GM18868 (cell line): Measurements from ENCODE around the gene COPE.
"Not testable (repeated sequence)": the region's sequence is repeated elsewhere in the genome, so short reads cannot be mapped to it uniquely, and the experiment has no call there.

ENCODE experiments used
- ATAC-seq: cut with Tn5 transposase; IDR thresholded peaks from one replicate; pipeline ENCODE4 v1.9.1; 2021; ENCODE audit warnings: mild to moderate bottlenecking, moderate library complexity; ENCODE audit not compliant: unreplicated experiment

COPE gene

DNA sequence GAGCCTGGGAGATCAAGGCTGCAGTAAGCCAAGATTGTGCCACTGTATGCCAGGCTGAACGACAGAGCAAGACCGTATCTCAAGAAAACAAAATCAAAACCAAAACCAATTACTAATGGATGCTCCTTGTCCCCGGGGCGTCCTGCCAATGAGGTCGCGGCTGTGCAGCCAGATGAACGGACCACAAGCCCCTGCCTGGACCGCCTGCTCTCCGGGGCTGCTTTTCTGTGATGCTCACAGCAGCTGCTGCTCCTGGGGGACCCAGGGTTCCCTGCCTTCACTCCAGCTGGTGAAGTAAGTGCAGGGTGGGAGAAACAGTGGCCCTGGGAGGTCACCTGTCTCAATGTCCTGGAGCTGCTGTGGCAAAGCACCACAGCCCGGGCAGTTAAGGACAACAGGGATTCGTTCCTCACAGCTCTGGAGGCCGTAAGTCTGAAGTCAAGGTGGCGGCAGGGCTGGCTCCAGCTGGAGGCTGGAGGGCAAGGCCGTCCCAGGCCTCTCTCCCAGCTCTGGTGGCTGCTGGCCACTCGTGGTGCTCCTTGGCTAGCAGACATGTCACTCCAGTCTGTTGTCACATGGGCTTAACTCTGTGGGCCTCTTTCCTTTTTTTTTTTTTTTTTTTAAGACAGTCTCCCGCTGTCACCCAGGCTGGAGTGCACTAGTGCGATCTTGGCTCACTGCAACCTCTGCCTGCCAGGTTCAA is 10.1 kb downstream of the COPE start:
- no peak for ATAC-seq

DNA sequence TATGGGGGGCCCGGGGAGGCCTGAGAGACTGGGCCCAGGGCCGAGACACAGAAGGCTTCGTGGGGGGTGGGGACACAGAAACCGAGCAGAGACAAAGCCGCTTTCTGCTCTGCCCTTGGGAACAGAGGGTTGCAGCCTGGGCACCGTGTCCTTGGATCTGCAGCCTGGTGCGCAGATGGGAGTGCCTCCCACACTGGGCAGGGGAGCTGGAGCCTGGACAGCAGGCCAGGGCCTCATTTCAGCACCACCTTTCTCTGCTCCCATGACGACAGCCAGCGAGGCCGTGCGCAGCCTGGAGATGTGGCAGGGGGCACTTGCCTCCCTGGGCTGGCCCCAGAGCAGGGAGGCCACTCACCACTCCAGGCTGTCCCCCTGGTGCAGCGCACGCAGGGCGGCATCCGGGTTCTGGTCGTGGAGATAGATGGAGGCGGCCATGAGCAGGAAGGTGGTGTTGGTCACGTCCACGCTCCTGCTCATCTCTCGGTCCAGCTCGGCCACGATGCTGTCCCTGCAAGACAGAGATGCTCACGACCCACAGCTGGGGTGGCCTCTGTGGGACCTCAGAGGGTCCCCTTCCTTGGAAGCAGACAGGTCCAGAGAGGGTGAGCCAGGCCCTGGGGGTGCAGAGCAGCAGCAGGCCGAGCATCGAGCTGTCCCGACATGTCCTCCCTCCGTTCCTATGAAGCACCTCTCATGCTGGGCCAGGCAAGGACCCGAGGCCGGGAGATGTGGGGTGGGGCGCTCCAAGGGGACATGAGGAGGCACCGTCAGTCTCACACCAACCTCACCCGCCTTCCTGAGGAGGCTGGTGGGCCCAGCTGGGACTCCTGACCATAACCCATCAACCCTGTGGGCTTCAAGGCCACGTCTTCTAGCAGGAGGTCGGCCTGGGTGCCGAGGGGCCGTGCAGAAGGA is 12.3 kb downstream of the COPE start:
- no peak for ATAC-seq

DNA sequence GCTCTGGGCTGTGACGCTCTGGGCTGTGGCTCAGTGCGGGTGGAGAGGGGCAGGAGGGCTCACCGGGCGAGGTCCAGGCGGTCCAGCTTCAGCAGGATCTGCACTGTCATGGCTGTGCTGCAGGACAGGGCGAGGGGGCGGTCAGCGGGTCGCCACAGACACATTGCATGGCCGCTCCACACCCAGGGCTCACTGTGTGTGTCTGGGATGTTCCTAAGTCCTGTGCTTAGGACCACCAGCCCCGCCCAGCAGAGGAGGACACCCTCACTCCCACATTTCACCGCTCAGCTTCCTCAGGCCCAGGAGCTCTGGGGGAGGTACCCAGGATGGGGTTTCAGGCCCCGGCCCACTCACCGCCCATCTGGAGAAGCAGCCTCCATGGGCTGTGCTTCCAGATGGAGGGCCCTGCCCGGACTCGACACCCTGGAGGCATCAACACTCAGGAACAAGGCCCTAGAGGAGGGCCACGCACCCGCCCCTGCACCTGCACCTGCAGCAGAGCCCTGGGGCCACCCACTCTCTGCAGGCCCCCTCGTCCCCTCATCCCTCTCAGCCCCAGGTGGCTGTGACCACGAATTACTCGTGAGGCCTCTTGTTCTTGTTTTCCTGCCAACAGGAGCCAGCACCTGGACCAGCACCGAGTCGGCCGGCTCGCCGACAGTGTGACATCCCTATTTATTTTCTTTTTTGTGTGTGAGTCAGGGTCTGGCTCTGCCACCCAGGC is 13.5 kb downstream of the COPE start:
- no peak for ATAC-seq

DNA sequence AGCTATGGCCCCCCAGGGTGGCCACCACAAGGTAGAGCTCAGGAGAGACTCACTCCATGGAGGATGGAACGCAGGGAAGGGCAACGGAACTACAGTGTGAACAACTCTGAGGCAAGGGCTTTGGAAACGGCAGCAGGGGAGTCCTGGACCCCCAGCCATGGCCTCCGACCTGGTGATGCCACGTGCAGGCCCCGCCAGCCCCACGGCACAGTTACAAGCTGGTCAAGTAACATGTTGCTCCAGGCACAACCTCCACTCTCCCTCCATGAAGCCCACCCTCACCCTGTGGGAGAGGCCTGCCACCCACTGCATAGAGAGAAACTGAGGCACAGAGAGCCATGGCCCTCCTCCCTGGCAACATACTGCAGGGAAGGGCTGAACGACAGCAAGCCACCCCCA is 14.1 kb downstream of the COPE start:
- no peak for ATAC-seq

DNA sequence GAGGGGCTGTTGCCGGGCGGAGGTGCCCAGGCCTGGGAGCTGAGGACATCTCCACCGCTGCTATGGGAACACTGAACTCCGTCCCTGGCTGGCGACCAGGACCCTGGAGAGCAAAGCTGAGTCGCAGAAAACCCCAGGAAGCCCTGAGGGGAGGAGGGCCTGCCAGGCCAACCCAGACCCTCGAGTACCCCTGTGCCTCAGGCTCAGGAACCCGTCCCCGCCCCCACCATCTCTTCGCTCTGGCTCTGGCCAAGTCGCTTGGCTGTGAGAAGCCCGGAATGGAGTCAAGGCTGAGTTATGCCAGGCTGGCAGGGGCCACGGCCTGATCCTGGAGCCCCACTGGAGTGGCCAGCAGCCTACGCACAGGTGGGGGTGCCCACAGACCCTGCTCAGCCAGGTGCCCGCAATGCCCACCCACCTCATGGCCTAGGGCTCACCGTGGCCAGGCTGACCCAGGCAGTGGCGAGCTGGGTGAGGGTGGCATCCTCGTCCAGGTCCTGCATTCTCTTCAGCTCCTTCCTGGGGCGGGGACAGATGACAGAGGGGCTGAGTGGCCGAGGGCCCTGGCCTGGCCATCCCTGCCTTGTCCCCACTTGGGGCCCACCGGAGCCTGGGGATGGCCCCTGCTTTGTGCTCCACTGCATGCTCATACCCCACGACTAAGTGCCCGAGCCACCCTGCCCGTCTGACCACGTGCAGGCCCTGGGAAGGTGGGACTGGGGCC is 14.7 kb downstream of the COPE start:
- no peak for ATAC-seq

DNA sequence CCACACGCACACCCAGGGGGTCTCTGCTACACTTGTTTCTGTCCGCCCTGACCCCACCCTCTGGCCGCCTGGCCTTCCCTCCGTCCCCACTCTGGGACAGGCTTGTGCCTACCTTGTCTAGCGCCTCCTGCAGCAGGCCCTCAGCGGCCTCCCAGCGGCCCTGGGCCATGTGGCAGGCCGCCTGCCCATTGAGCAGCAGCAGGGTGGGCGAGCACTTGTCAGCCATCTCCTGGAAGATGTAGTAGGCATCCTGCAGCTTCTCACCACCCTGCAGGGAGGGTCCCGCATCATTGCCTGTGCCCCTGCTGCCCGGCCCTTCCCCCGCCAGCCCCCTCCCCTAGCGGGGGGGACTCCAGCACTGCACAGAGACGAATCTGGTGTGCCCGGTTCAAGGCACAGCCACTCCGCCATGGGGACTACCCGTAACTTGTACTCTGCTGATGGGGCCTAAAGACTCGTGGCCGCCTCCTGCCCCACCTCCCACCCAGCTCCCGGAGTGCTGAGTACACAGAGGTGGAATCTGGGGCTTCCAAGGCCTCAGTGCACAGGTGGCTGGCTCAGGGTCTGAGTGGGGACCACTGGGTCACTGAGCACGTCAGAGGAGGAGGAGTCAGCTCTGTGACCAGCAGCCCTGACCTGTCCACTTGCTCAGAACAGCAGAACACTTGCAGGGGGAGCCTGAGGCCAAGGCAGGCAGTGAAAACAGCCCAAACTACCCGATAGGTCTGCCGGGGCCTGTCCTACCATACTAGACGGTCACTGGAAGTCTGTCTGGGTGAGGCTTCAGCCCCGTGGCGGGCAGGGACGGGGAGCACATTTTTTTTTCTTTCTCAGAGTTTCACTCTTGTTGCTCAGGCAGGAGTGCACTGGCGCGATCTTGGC is 15.8 kb downstream of the COPE start:
- ATAC-seq, result no peak

DNA sequence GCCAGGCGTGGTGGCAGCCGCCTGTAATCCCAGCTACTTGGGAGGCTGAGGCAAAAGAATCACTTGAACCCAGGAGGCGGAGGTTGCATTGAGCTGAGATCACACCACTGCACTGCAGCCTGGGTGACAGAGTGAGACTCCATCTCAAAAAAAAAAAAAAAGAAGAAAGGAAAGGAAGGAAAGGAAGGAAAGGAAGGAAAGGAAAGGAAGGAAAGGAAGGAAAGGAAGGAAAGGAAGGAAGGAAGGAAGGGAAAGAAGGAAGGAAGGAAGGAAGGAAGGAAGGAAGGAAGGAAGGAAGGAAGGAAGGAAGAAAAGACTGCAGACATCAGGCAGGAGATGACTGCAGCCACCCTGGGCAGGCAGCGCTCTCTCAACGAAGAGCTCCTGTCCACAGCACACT is 16.7 kb downstream of the COPE start:
- ATAC-seq, result not testable (repeated sequence)

DNA sequence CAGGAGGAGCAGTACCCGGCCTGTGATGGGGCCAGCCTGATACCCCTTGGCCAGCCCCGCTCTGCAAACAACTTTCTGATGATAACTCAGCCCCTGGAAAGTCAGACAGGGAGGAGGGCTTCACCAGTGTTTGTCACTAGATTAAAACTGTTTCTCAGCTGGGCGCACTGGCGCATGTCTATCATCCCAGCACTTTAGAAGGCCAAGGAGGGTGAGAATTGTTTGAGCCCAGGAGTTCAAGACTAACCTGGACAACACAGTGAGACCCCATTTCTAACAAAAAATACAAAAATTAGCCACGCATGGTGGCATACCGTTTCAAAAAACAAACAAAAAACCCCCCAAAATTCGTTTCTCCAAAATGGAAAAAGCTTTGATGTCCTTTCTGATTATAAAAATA is 17.7 kb downstream of the COPE start:
- no peak for ATAC-seq

DNA sequence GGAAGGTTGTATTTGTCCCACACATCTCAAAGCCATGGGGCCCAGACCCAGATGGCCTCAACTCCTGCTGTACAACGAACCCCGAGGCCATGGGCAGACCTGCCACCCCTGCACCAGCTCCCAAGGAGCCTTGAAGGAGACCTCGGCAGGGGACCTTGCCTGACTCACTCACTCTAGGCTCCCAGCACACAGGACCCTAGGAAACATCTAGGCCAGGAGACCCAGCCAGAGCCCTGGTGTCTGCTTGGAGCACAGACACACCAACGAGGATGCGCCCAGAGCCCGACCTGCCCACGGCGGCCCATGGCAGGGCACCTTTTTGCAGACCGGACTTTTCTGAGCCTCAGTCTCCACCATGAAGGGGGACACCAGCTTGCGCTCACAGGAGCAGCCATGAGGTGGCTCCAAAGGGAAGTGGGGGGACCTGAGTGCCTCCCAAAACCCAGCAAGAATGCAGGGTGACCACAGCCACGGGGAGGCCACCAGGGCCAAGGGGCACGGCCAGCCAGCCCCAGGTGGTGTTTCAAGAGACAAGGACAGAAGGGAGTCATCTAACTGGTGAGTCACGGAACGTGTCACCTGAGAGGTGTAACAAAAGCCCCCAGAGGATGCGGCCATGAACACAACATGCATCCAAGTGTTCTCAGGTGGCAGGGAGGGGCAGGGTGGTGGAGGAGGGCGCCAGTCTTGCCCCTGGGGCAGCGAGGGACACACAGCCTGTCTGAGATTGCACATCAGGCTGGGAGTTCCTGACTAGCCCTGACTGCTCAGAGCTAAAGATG is 18.3 kb downstream of the COPE start:
- no peak for ATAC-seq

DNA sequence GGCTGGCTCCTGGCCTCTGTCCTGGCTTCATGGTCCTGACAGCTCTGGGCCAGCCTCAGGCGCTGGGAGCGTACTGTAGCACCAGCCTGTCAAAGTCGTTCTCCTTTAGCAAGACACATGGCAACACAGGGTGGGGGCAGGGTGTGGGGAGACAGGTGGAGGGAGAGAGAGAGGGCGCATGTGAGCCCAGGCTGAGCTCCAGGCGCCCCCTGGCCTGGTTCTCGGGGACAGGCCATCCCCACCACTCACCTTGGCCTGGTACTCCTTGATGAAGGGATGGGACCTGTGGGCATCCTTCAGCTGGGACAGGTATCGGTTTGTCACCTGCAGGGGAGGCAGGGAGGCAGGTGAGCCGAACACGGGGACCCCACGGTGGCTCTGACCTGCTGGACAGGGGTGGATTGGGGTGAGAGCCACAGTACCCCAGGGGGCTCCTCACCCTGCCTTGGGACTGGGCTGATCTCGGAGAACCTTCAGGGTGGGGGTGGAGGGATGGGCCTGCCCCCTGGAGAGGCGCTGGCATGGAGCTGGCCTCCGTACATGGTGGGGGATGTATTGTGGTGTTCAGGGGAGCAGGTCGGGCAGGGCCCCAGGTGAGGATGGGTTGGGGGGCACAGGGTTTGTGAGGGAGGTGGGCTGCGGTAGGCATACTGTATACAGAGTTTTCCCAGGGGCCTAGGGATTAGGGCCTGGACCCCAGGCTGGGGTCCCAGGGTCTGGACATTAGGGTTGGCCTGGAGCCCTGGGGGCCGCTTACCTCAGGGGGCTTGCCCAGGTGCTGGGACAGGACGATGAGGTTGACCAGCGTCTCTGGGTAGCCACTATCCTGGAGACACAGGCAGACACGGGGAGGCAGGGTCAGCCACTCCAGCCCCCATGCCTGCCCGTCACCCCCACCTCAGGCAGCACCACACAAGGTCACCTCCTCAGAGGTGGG is 19.3 kb downstream of the COPE start:
- ATAC-seq, result no peak

DNA sequence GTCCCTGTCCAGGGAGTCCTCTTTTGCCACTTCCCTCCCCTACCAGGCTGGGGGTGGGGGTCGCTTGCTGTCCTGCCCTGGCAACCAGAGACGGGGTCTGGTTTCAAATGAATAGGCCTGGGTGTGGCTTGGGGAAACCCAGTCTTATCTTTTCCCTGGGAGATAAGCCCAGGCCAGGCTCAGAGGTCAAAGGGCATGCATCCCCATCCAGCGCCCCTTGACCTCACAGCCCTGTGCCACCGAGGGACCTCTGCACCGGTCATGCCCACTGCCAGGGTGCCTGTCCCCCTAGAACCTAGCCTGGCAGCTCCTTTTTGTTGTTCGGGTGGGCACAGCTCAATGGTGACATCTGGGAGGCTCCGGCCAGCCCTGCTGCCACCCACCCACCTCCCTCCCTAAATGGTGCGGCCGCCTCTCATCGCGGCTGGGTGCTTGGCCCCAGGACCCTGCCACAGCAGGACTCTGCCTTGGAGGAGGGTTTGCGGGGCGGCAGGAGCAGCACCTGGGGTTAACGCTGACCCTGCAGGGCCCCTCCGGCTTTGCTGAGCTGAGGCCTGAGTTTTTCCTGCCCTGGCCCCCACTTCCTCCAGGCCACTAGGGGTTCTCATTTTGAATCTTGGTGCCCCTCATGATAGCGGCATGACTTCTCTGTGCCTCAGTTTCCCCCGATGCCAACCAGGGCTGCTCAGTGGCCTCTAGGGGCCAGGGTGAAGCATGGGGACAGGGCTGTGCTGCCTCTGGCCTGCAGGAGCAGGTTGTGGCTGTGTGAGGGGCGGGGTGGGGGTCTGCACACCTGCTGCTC is 20.4 kb downstream of the COPE start:
- ATAC-seq, result no peak

DNA sequence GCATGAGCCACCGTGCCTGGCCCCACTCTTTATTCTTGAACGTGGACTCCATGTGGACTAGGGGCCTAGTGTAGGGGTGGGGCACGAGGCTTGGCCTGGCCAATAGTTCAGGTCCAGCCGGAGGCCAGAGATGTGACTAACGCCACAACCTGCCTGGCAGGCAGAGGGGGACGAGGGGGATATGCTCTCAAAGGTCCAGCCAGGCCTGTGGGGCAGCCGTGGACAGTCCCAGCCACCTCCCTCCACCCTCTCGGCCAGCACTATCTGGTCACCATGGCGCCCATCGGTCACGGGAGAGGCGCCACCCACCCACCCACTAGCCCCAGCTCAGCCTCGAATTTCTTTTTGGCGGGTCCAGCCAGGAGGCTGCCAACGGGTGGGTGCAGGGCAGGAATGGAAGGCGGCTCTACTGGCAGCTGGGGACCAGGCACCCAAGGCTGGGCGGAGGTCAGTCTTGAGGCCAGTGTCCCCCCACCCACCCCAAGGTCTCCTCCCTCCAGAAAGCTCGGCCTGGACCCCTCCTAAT is 21.0 kb downstream of the COPE start:
- ATAC-seq, result no peak

DNA sequence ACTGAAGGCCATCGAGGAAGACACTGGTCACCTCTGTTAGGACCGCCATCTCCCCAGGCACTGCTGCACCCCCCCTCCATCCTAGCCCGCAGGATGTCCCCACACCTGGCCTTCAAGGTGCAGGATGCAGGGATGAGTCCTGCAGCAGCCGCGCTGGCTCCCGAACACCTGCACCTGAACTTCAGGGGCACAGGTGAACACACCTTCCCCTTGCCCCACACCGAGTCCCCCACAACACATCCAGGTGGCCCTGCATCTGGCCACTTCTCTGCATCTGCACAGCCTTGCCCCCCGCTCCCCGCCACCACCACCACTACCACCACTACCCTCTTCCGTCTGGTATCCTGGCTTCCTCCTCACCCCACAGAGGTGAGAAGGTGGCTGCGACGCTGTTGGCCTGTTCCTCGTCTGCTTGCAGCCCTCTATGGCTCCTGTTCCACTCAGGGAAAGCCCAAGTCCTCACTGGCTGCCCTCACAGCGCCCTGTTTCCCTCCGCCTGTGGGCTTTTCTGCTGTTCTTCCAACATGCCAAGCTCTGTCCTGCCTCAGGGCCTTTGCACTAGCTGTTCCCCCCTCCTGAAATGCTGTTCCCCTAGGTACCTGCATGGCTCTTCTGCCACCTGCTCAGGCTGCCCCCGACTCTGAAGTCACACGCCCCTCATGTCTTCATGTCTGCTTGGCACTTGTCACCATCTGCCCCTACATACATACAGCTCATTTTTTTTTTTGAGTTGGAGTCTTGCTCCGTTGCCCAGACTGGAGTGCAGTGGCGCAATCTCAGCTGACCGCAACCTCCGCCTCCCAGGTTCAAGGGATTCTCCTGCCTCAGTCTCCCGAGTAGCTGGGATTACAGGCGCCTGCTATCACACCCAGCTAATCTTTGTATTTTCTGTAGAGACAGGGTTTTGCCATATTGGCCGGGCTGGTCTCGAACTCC is 21.8 kb downstream of the COPE start:
- no peak for ATAC-seq

DNA sequence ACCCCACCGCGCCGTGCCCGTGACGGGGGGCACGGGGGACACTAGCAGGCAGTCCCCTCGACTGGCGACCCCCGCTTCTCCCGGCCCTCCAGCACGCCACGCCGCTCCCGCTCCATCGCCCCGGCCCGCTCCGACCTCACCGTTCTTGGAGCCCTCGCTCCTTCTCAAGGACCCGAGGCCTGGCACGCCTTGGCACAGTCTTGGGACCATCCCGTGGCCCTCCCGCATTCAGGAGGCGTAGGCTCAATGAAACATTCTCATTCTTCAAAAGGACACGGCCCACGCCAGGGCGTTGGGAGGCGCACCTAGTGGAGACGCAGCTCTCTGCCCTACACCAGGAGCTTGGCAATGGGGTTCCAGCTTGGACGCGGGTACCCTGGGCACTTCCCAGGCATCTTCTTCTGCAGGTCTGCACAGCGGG is 22.8 kb downstream of the COPE start:
- no peak for ATAC-seq

DNA sequence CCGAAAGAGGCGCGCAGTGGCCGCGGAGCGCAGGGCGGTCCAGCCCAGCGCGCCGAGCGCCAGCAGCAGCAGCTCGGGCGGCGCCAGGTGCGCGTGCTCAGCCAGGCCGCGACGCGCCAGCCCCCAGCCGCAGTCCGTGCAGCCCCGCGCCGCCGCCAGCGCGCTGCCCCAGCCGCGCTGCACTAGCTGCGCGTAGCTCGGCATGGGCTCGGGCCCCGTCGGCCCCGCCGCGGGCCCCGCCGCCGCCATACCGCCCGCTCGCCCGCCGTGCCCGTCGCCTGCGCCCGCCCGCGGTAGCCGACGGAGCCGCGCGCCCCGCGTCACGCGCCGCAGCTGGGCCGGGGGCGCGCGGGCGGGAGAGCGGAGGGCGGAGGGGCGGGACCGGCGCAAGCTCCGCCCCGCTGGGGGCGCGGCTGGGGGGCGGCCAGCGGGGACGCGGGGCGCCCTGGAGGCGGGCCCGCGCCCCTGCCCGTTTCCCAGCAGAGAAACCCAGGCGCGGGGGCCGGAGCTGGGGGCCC is 23.3 kb downstream of the COPE start, which contains the start of gene CERS1:
CERS1 (minus strand) TSS at position 335 of the 518 bp plus-strand sequence; CDS start at position 249, 86 bp downstream.
- no peak for ATAC-seq
